B cell (primary cell): ENCODE measurements around the gene PARD3. TPM values are rescaled to one million over a fixed set of nuclear protein-coding genes. Genes with fewer than 3 reads are reported as not detected.

ENCODE experiments used
- ATAC-seq: fragments of 200-7000 bp; cut with Tn5 transposase; one replicate; pipeline ENCODE4 v1.10.0; 2021; ENCODE audit warnings: low read depth, mild to moderate bottlenecking, moderate number of reproducible peaks, moderate library complexity
- CTCF ChIA-PET: fragments of 350-600 bp; sonication (Branson Sonifier 250); formaldehyde crosslinking; loops from one replicate; lab custom pipeline; 2021; ENCODE audit warnings: antibody characterized with exemption, inconsistent platforms; lab: Charles Lee
- POLR2A ChIA-PET: fragments of 350-600 bp; sonication (Branson Sonifier 250); formaldehyde crosslinking; loops from one replicate; lab custom pipeline; 2021; ENCODE audit warnings: antibody characterized with exemption; lab: Charles Lee
- DNase-seq: peaks from one replicate; pipeline ENCODE4 v3.0.0; 2013
- H2AFZ ChIP-seq: 2 replicates; pipeline ENCODE4 v1.6.1; 2012; ENCODE audit warnings: mild to moderate bottlenecking, low read depth, low read length; ENCODE audit not compliant: insufficient read depth, poor library complexity, severe bottlenecking
- H3K27ac ChIP-seq, 2 donors: 1 replicate in 1 of 2; 2 replicates in 1 of 2; pipeline ENCODE4 v1.5.1; 2012 to 2013; ENCODE audit warnings: low read length in 2 of 2, mild to moderate bottlenecking in 2 of 2, moderate library complexity in 1 of 2
- H3K27me3 ChIP-seq, 4 experiments: fragments of 200-600 bp in 1 of 4; sonication (generic) in 1 of 4; replicated peaks in 1 of 4; 1 replicate in 2 of 4; 2 replicates in 2 of 4; pipeline versions ENCODE4 v1.6.1 to v1.7.0; 2013 to 2016; ENCODE audit warnings: low read length in 3 of 4, mild to moderate bottlenecking in 2 of 4, mixed read lengths in 1 of 4, moderate library complexity in 1 of 4; ENCODE audit not compliant: insufficient read depth in 4 of 4, control insufficient read depth in 3 of 4; ENCODE audit errors: control extremely low read depth in 1 of 4
- H3K36me3 ChIP-seq, 2 experiments: replicated peaks in 1 of 2; 1 replicate in 1 of 2; 2 replicates in 1 of 2; pipeline versions ENCODE4 v1.6.1 to v1.7.1; 2013; ENCODE audit warnings: low read length in 1 of 2; ENCODE audit not compliant: insufficient read depth in 2 of 2, control insufficient read depth in 1 of 2; ENCODE audit errors: control extremely low read depth in 1 of 2, extremely low read depth in 1 of 2
- H3K4me1 ChIP-seq, 2 donors: fragments of 200-600 bp in 1 of 2; sonication (generic) in 1 of 2; 1 replicate in 1 of 2; 2 replicates in 1 of 2; pipeline versions ENCODE4 v1.5.1 to v1.6.1; 2013 to 2017; ENCODE audit warnings: low read length in 2 of 2; ENCODE audit not compliant: control insufficient read depth in 2 of 2, insufficient read depth in 2 of 2
- H3K4me2 ChIP-seq: replicated peaks from 2 replicates; pipeline ENCODE3; 2012; ENCODE audit warnings: mild to moderate bottlenecking, low read depth, low read length; ENCODE audit not compliant: poor library complexity, severe bottlenecking
- H3K4me3 ChIP-seq, 5 experiments: fragments of 200-600 bp in 1 of 5; sonication (generic) in 1 of 5; 1 replicate in 3 of 5; 2 replicates in 2 of 5; pipeline versions ENCODE4 v1.5.1 to v1.7.0; 2011 to 2016; ENCODE audit warnings: low read length in 4 of 5, mild to moderate bottlenecking in 4 of 5, low read depth in 2 of 5, control low read depth in 1 of 5, moderate library complexity in 1 of 5; ENCODE audit not compliant: insufficient read depth in 1 of 5; ENCODE audit errors: control extremely low read depth in 1 of 5, extremely low read depth in 1 of 5
- H3K79me2 ChIP-seq: fragments of 200-600 bp; sonication (generic); one replicate; pipeline ENCODE4 v1.6.0; 2016; ENCODE audit warnings: low read length; ENCODE audit not compliant: control insufficient read depth, insufficient read depth
- H3K9ac ChIP-seq: fragments of 200-600 bp; sonication (generic); 2 replicates; pipeline ENCODE4 v1.6.1; 2017; ENCODE audit warnings: mild to moderate bottlenecking, low read length, moderate library complexity
- H3K9me3 ChIP-seq, 3 donors: one replicate each; pipeline versions ENCODE4 v1.6.1 to v1.7.1; 2013; ENCODE audit warnings: low read length in 2 of 3; ENCODE audit not compliant: control insufficient read depth in 2 of 3, insufficient read depth in 1 of 3; ENCODE audit errors: control extremely low read depth in 1 of 3
- H4K20me1 ChIP-seq: 2 replicates; pipeline ENCODE4 v1.6.0; 2012; ENCODE audit warnings: mild to moderate bottlenecking, low read length; ENCODE audit not compliant: insufficient read depth, control insufficient read depth, poor library complexity, severe bottlenecking
- H3K27ac Mint-ChIP-seq: one replicate; pipeline ENCODE4 v1.8.0; 2021; ENCODE audit warnings: mixed read lengths
- H3K27me3 Mint-ChIP-seq: one replicate; pipeline ENCODE4 v1.8.0; 2021; ENCODE audit warnings: mixed read lengths
- H3K4me1 Mint-ChIP-seq: one replicate; pipeline ENCODE4 v1.8.0; 2021; ENCODE audit warnings: mixed read lengths
- H3K4me3 Mint-ChIP-seq: one replicate; pipeline ENCODE4 v1.8.0; 2021; ENCODE audit warnings: mixed read lengths
- H3K9me3 Mint-ChIP-seq: one replicate; pipeline ENCODE4 v1.8.0; 2022; ENCODE audit warnings: mixed read lengths; ENCODE audit not compliant: insufficient read depth
- EZH2 ChIP-seq: IDR thresholded peaks from 2 replicates; pipeline ENCODE4 v1.6.1; 2012; ENCODE audit warnings: borderline replicate concordance, low read depth, mild to moderate bottlenecking, moderate library complexity, low read length; ENCODE audit not compliant: insufficient read depth, poor library complexity, severe bottlenecking
- WGBS: methylation state at CpG from one replicate; pipeline ENCODE4 v1.1.5; 2013; ENCODE audit warnings: missing lambda C conversion rate; ENCODE audit not compliant: insufficient coverage; 5-methylcytosine and 5-hydroxymethylcytosine counted together
- intact Hi-C: fragments of 100-400 bp; cut with micrococcal nuclease; formaldehyde crosslinking; loops from one replicate; pipeline ENCODE4 v1.10.0; 2022
- polyA plus RNA-seq: library from polyadenylated mRNA; depleted of rRNA; stranded (reverse); fragments of >200 nt; gene quantifications from 2 replicates; pipeline ENCODE4 v1.2.3, GENCODE V29; 2012
- total RNA-seq, 2 donors: library from RNA; stranded (reverse); fragments of 120-200 nt in 1 of 2; gene quantifications; 1 replicate in 1 of 2; 2 replicates in 1 of 2; pipeline versions ENCODE4 v1.2.3 to v1.2.4, GENCODE V29; 2013 to 2022
- TF ChIP-seq, protein P1 (sequence below): fragments of 200-600 bp; IDR thresholded peaks from one replicate; pipeline ENCODE4 v1.8.0; 2022; ENCODE audit warnings: antibody characterized with exemption, mild to moderate bottlenecking

Gene PARD3
- total and polyA plus RNA-seq, 2 donors (not counting 1 experiment from before 2014, with no cell fraction given), result not detected

DNA sequence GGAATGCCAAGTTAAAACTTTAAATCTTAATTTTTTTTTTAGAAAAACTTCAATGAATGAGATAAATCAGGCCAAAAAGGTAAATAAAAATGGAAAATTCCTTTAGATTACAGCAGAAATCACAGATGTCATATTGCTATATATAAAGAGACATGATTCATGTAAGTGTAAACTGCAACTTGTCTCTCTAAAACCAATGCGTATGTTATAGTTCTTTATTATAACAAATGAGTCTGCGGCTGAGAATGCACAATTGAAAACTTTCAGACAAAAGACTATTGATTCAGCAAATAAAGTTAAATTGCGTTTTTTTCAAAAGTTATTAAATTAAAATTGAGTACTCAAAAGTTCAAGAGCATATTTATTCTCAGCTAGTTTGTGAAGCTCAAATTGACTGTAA, 425.3 kb downstream of the PARD3 start:
- intact Hi-C loops, result no loop called here
- no peak overlapping the region for H3K4me3 ChIP-seq
- Mint-ChIP-seq H3K27me3 (no peaks in the 10 kb centered on the region), H3K27ac (no peak overlapping the region), H3K9me3 (no peaks in the 10 kb centered on the region), H3K4me1 (no peaks in the 10 kb centered on the region), H3K4me3 (no peak overlapping the region)
- H3K4me1 ChIP-seq, result no peaks in the 10 kb centered on the region
- DNase-seq, result no peak
- no peak for ATAC-seq
- H3K27me3 ChIP-seq, result no peaks in the 10 kb centered on the region
- H2AFZ ChIP-seq, result no peak overlapping the region
- ChIA-PET POLR2A (no interaction called here), CTCF (no interaction called here)
- TF ChIP-seq, protein P1, sequence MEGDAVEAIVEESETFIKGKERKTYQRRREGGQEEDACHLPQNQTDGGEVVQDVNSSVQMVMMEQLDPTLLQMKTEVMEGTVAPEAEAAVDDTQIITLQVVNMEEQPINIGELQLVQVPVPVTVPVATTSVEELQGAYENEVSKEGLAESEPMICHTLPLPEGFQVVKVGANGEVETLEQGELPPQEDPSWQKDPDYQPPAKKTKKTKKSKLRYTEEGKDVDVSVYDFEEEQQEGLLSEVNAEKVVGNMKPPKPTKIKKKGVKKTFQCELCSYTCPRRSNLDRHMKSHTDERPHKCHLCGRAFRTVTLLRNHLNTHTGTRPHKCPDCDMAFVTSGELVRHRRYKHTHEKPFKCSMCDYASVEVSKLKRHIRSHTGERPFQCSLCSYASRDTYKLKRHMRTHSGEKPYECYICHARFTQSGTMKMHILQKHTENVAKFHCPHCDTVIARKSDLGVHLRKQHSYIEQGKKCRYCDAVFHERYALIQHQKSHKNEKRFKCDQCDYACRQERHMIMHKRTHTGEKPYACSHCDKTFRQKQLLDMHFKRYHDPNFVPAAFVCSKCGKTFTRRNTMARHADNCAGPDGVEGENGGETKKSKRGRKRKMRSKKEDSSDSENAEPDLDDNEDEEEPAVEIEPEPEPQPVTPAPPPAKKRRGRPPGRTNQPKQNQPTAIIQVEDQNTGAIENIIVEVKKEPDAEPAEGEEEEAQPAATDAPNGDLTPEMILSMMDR, result no peak
- no peak for TF ChIP-seq EZH2
- no CpG with 5 or more reads among the region's 3 CpGs for WGBS
- H3K9ac ChIP-seq, result no peak overlapping the region
- H3K4me2 ChIP-seq, result no peak overlapping the region
- no peaks in the 10 kb centered on the region for H3K79me2 ChIP-seq
- no peaks in the 10 kb centered on the region for H3K9me3 ChIP-seq
- no peak overlapping the region for H3K27ac ChIP-seq
- H3K36me3 ChIP-seq, result no peaks in the 10 kb centered on the region
- H4K20me1 ChIP-seq, result no peaks in the 10 kb centered on the region

DNA sequence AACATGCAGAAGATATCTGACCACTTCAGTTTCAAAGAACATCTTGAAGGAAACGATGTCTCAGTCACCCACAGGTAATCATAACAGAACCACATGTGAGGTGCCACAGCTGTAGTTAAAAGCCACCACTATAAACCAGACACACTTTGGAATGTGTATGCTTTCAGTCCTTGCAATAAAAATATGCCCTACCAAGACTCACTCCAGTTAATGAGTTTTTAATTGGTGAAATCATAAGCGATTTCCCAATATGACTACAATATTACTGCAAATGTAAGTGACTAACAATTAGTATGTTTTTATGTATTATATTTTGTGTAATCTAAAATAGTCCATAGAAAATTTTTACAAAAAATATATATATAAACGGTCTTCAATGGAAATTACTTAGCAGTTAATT, 428.2 kb downstream of the PARD3 start:
- H2AFZ ChIP-seq, result no peak overlapping the region
- ChIA-PET POLR2A (no interaction called here), CTCF (no interaction called here)
- H3K9ac ChIP-seq, result no peak overlapping the region
- no peaks in the 10 kb centered on the region for H3K36me3 ChIP-seq
- no peaks in the 10 kb centered on the region for H3K4me1 Mint-ChIP-seq
- no peak overlapping the region for H3K4me2 ChIP-seq
- no peaks in the 10 kb centered on the region for H4K20me1 ChIP-seq
- no peaks in the 10 kb centered on the region for H3K9me3 Mint-ChIP-seq
- ATAC-seq (no peak), DNase-seq (no peak)
- H3K79me2 ChIP-seq, result no peaks in the 10 kb centered on the region
- H3K27ac ChIP-seq, result no peak overlapping the region
- intact Hi-C loops, result no loop called here
- H3K9me3 ChIP-seq, result no peaks in the 10 kb centered on the region
- no peak overlapping the region for H3K27ac Mint-ChIP-seq
- no peak overlapping the region for H3K4me3 Mint-ChIP-seq
- H3K4me3 ChIP-seq, result no peak overlapping the region
- no peaks in the 10 kb centered on the region for H3K27me3 ChIP-seq
- no peaks in the 10 kb centered on the region for H3K27me3 Mint-ChIP-seq
- no CpG with 5 or more reads among the region's 3 CpGs for WGBS
- no peak for TF ChIP-seq EZH2
- TF ChIP-seq, protein P1, result no peak
- no peaks in the 10 kb centered on the region for H3K4me1 ChIP-seq
